Subcutaneous adipose tissue (tissue), 4 donors: Measurements from ENCODE around the gene CBFA2T3. TPM values are rescaled to one million over a fixed set of nuclear protein-coding genes. Genes with fewer than 3 reads are reported as not detected.

ENCODE experiments used
- total RNA-seq, 4 donors: library from RNA; depleted of rRNA; stranded (reverse); fragments of >200 nt; gene quantifications; one replicate each; pipeline ENCODE4 v1.1.0, GENCODE V29; 2016
- TF ChIP-seq, protein P1 (sequence below): fragments of 450-650 bp; IDR thresholded peaks from one replicate; pipeline ENCODE4 v1.5.1; 2016; ENCODE audit warnings: low read depth, mild to moderate bottlenecking, control low read depth, antibody characterized with exemption, moderate library complexity

CBFA2T3 gene
- total RNA-seq, 4 donors from 2014 or later: 0.49 to 6.6 (median 1.1) TPM

DNA sequence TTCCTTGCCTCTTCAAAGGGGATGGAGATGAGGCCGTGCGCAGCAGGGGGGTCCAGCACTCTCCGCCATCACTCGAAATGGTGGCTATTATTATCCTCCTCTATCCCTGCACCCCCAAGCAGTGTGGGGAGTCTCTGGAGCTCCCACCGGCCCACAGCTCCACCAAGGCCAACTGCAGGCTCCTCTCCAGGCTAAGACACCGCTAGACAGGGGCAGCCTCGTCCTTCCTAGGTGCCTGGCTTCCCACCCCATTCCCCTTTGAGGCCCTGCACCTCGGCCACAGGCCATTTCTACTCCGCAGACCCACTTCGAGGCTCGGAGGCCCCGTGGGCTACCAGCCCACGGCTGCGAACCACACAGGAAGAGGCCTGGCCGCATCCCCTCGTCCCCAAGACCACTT, 71.0 kb downstream of the CBFA2T3 start:
- TF ChIP-seq, protein P1, sequence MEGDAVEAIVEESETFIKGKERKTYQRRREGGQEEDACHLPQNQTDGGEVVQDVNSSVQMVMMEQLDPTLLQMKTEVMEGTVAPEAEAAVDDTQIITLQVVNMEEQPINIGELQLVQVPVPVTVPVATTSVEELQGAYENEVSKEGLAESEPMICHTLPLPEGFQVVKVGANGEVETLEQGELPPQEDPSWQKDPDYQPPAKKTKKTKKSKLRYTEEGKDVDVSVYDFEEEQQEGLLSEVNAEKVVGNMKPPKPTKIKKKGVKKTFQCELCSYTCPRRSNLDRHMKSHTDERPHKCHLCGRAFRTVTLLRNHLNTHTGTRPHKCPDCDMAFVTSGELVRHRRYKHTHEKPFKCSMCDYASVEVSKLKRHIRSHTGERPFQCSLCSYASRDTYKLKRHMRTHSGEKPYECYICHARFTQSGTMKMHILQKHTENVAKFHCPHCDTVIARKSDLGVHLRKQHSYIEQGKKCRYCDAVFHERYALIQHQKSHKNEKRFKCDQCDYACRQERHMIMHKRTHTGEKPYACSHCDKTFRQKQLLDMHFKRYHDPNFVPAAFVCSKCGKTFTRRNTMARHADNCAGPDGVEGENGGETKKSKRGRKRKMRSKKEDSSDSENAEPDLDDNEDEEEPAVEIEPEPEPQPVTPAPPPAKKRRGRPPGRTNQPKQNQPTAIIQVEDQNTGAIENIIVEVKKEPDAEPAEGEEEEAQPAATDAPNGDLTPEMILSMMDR: no peak

DNA sequence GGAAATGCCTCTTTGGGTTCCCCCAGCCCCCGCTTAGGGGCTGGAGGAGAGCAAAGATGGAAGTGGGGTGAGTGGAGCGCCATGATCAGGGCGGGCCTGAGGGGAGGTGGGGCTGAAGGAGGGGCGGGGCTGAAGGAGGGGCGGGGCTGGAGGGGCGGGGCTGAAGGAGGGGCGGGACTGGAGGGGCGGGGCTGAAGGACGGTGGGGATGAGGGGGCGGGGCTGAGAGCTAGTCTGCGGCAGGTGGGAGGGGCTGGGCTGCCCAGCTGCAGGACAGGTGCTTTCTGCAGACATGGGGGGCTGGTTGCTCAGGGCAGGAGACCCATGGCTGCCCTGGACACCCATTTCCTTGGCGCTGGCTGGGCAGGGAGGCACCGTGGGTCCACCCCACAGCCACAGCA, 71.4 kb downstream of the CBFA2T3 start:
- TF ChIP-seq, protein P1: no peak

GRCh38 chr16:88904676-88905365, 72.2 kb downstream of the CBFA2T3 start:
- TF ChIP-seq, protein P1: no peak

DNA sequence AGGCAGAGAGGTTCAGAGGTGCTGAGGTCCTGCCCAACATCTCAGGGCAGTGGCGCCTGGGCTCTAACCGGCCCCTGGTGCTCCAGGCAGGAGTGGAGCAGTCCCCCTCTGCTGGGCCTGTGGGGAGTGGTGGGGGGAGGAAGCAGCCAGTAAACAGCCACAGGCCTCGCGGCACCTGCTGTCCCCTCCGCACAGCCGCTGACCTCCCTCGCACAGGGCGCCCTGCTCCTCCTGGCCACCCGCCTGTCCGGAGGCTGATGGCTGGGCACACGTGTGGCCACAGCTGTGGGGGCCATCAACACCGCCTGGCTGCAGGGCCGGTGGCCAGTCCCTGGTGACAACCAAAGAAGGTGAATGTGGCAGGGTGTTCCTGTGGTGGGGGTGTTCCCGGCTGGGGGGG, 73.7 kb downstream of the CBFA2T3 start:
- TF ChIP-seq, protein P1: no peak

- TF ChIP-seq, protein P1: no peak
Measured at GRCh38 chr16:88902744-88903143, 74.3 kb downstream of the CBFA2T3 start.

DNA sequence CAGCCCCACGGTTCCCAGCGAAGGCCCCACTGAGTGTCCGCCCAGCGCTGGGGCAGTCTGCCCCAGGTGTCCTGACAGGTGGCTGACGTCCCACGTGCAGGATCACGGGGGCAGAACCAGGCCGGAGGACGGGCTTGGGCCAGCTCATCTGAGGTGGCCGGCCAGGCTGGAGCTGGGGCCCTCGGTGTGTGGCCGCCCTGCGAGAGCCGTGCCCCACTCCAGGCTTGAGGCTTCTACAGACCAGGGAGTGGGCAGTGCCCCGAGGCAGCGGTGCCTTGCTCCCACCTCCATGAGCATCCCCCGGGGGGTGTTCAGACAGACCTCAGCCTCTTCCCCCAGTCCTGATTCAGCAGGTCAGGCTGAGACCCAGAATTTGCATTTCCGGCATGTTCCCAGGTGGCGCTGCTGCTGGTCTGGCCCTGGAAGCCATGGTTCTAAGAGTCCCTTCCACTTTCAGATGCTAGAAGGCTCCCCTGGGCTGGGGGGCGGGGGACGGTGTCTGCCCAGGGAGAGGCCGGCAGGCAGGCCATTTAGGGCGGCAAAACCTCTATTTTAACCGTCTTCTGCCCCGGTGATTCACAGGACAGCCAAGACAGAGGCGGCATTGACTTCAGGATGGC, 75.2 kb downstream of the CBFA2T3 start:
- TF ChIP-seq, protein P1: no peak

DNA sequence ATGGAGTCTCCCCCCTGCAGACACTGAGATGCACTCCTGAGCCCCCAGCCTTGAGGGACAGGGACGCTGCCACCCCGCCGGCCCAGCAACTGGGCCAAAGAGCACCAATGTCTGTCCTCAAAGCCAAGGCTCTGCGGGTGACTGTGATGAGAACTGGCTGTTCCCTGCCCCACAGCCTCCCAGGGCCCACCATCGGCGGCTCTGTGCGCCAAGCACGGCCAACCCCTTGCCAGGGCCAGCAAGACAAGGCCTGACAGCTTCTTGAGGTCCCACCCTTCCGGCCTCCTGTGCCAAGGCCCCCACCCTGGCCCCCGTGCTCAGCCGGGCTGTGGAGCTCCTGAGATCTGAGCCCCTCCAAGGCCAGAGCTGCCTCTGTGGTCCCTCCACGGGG, 76.3 kb downstream of the CBFA2T3 start:
- TF ChIP-seq, protein P1: no peak
